ENCODE results near the gene SUSD2. TPM values are rescaled to one million over a fixed set of nuclear protein-coding genes. Genes with fewer than 3 reads are reported as not detected.
"Not testable (repeated sequence)": the region's sequence is repeated elsewhere in the genome, so short reads cannot be mapped to it uniquely, and the experiment has no call there.

Gene SUSD2, protein sequence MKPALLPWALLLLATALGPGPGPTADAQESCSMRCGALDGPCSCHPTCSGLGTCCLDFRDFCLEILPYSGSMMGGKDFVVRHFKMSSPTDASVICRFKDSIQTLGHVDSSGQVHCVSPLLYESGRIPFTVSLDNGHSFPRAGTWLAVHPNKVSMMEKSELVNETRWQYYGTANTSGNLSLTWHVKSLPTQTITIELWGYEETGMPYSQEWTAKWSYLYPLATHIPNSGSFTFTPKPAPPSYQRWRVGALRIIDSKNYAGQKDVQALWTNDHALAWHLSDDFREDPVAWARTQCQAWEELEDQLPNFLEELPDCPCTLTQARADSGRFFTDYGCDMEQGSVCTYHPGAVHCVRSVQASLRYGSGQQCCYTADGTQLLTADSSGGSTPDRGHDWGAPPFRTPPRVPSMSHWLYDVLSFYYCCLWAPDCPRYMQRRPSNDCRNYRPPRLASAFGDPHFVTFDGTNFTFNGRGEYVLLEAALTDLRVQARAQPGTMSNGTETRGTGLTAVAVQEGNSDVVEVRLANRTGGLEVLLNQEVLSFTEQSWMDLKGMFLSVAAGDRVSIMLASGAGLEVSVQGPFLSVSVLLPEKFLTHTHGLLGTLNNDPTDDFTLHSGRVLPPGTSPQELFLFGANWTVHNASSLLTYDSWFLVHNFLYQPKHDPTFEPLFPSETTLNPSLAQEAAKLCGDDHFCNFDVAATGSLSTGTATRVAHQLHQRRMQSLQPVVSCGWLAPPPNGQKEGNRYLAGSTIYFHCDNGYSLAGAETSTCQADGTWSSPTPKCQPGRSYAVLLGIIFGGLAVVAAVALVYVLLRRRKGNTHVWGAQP
- 0.42 TPM for polyA plus RNA-seq (2012; ENCODE audit: insufficient read depth, insufficient read length)

DNA sequence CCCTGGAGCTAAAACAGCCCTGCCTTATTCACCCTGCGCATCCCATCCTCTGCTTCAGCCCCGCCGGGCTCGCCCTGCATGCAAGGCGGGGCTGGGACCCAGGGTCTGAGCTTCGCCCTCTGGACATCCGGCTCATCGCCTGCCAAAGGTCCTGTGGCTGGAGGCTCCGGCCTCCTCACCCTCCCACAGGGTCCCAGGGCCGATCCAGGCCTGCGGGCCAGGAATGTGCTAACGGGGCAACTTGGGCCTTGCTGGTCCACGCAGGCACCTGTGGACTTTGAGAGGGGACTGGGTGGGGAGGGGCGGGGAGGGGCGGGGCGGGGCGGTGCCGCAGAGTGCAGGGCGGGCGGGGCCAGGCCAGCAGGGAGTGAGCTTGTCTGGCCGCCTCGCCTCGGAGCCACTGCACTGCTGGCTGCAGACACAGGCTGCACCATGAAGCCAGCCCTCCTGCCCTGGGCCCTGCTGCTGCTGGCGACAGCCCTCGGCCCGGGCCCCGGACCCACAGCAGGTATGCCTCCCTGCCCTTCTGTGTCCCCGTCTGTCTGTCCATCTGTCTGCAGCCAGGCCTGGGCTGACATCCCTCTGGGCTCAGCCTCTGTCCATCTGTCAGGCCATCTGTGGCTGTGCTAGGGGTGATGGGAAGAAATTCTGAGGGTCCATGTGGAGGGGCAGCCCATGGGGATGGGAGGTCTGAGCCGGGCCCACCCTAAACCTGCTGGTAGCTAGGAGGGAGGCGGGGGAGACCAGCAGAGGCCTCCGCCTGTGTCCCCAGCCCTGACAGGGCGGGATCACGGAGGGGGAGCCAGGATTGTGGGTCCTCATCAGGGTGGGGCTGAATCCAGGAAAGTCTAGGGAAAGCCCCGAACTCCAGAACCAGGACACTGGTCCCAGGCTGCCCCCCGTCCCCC lies at the start of gene SUSD2:
TSS of gene SUSD2 (plus strand) at position 400 of the 908 bp plus-strand sequence. CDS start at position 433, 33 bp downstream.
- H3K4me3 ChIP-seq (ENCODE audit: low read length), result no peak within 1 kb of the TSS
- no peak for DNase-seq (ENCODE audit: low read depth, low spot score)

DNA sequence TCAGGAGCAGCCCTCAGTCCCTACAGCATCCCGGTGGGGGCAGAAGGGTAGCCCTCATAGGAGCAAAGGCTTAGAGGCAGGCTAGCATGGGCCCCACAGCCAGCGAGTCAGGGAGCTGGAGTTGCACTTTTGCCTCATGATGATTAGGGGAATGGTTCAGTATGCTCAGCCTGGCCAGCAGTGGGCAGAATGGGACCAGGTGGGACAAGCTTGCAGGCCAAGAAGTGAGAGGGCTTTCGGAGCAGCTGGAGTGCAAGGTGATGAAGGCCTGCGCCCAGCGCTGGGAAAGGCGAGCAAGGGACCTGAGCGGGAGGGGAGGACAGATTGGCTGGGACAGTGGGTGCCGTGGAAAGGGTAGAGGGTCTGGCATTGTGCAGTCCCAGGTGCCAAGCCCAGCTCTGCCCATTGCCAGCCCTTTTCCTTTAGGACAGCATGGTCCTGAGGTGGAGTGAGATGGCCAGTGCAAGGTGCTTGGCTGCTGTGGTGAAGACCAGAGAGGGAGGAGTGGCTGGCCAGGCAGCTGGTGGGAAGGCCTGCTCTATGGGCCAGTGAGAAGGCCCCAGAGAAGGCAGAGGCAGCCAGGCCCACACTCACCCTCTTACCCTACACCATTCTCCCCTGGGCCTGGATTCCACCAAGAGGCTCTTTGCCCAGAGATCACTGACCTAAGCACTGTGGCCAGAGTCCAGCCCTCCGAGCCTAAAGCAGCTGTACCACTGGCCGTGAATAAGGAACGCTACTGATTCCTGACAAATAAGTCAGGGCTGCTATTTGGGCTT lies 47.9 kb upstream of the SUSD2 start:
- H3K4me3 ChIP-seq (ENCODE audit: low read length), result no peak overlapping the region
- no peak for DNase-seq (ENCODE audit: low read depth, low spot score)

DNA sequence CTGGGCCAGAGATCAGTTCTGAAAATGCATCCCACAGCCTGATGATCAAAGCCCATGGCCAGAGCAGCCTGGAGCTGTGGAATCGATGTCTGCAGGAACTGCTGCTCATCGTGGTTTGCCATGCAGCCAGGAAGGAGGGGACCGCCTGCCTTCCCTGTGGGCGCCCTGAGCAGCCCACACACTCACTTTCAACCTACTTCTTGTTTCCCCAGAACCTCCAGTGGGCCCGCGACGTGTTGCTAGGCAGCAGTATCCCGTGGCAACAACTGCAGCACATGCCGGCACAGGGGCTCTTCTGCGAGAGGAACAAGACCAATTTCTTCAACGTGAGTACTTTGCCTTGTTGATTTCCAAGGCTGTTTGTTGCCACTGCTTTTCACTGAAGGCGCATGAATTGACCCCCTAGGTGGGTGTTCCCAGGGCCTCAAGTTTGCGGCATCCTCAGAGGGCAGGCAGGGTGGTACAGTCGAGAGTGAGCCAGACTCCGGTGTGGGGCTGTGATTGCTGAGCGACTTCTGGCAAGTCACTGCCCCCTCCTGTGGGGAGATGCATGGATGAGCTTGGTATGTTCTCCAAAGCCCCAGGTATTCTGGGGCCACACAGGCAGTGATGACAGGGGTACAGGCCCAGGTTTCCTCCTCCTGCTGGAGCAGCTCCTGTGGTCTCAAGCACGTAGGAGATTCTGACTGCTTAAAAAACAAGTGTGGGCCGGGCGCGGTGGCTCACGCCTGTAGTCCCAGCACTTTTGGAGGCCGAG lies 47.0 kb upstream of the SUSD2 start:
- DNase-seq (ENCODE audit: low read depth, low spot score), result peak; percentile 58
- H3K4me3 ChIP-seq (ENCODE audit: low read length), result no peak overlapping the region

DNA sequence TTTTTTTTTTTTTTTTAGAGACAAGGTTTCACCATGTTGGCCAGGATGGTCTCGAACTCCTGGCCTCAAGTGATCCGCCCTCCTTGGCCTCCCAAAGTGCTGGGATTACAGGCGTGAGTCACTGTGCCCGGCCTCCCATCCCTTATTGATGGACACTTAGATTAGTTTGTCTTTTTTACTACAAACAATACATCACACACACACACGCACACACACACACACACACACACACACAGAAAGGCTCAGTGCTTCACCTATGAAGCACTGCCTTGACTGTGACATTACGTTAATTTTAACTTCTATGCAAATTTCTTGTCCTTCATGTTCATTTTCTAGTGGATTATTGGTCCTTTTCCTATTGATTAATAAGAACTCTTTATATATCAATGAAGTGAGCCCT lies 44.8 kb upstream of the SUSD2 start:
- not testable (repeated sequence) for DNase-seq (ENCODE audit: low read depth, low spot score); H3K4me3 ChIP-seq (ENCODE audit: low read length)

DNA sequence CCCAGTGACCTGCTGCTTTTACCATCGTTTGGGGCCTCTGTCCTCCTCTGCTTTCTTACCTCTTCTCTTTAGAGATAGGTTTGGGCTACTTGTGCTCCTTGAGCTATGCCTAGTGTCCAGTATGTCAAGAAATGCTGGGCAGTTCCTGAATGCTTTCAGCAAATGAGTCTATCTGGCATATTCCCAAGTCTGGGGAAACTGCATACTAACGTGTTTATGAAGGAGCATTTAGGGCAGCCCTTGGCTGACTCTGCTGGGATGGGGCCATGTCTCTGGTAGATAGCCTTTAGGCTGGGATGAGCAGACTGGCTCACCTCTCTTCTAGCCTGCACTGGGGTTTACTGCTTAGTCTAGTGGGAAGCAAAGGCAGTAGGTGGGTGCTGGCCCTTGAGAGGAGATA lies 43.7 kb upstream of the SUSD2 start:
- no peak overlapping the region for H3K4me3 ChIP-seq (ENCODE audit: low read length)
- DNase-seq (ENCODE audit: low read depth, low spot score), result no peak

DNA sequence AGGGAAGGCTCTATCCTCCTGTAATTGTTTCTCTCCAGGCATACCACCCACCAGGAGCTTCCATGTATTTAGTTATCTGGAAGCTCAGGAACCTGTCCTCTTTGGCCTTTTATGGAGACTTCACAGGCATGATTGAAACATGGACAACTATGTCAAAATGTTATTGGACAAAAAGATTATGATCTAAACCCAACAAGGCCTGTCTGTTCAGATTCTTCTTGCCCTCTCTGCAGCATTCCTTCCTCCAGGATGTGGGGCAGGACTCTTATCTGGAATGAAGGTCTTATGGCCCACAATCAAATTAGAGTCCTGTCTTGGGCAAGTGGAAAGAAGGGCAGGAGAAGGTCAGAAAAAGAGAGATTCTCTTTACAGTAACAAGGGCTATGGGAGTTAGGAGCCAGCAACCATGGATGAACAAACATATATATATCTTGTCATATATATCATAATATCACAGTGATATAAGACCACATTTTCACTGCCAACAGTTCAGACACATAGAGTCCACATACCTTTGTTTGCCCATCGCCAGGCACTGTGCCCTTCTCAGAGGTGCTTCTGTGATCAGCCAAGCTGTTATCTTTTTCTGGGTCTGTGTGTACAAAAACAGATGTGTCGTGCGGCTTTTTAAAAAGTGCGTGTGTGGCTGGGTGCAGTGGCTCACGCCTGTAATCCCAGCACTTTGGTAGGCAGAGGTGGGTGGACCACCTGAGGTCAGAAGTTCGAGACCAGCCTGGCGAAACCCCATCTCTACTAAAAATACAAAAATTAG lies 42.5 kb upstream of the SUSD2 start:
- no peak for DNase-seq (ENCODE audit: low read depth, low spot score)

DNA sequence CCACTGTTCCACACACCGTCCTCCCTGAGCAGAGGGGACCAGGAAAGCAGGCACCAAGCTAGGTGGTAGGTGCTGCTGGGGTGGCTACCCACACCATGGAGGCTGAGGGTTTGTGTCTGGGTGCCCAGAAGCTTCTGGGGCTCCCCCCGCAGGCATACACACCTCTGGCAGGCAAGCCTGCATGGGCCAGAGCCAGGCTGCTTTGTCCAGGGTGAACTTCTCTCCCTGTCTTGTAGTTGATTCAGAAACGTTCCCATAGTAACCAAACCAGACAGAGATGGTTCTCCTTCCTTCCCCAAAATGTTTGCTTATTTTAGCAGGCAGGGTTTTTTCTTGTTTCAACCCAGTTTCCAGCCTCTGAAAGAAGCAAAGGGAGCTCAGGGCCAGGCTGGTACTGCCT lies 40.9 kb upstream of the SUSD2 start:
- H3K4me3 ChIP-seq (ENCODE audit: low read length), result no peak overlapping the region
- no peak for DNase-seq (ENCODE audit: low read depth, low spot score)

More for the DNA sequence above, 42.5 kb upstream of the SUSD2 start:
- no peak overlapping the region for H3K4me3 ChIP-seq (ENCODE audit: low read length)

DNA sequence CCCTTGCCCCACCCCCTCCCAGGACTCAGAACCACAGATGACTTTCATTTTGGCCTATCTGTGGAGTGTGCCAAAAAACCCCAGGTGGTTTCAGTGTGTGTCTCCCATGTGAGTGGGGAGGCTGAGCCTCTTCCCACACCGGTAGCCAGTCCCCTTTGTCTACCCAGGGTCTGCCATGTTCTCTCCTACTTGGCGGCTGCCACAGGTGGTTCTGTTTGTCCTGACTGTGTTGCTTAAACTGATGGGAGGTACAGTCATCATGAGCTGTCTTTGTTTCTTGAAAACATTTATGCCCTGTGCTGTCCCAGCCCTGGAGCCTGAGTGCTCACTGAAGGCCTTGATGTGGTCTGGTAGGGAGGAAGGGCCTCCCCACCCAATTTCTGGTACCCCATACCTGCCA lies 39.7 kb upstream of the SUSD2 start:
- no peak overlapping the region for H3K4me3 ChIP-seq (ENCODE audit: low read length)
- no peak for DNase-seq (ENCODE audit: low read depth, low spot score)

DNA sequence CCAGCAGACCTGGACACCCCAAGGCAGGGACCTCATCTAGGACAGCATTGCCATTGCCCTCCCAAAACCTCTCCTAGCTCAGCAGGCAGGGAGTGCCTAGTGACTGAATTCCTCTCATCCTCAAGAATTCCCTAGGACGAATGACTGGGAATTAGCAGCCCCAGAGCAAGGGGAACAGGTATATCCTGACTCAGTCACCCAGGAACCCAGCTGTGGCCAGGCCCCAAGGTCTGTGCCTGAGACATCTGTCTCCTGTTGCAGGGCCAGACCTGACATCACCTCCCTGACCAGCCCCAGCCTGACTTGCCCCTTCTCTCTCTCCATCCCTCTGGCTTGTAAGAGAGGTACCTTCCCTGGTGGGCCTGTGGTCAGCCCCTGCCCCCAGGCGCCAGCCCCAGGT lies 39.0 kb upstream of the SUSD2 start:
- no peak for DNase-seq (ENCODE audit: low read depth, low spot score)
- no peak overlapping the region for H3K4me3 ChIP-seq (ENCODE audit: low read length)

DNA sequence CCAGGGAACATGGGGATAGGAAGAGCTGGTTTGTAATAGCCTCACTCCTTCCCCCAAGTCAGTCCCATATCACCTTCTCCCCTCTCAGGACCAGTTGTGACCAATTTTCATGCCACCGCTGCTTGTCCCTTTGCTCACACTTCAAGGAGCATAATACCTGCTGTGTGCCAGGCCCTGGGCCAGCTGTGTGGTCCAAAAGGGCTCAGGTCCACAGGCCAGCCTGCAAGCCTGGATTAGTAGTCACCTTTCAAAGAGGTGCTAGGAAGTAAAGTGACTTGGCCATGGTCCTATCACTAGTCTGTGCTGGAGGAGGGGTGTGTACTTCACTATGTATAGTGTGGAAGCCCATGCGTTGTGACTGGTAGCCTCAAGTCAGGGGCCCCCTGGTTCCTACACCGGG lies 38.5 kb upstream of the SUSD2 start:
- no peak for DNase-seq (ENCODE audit: low read depth, low spot score)
- H3K4me3 ChIP-seq (ENCODE audit: low read length), result no peak overlapping the region

DNA sequence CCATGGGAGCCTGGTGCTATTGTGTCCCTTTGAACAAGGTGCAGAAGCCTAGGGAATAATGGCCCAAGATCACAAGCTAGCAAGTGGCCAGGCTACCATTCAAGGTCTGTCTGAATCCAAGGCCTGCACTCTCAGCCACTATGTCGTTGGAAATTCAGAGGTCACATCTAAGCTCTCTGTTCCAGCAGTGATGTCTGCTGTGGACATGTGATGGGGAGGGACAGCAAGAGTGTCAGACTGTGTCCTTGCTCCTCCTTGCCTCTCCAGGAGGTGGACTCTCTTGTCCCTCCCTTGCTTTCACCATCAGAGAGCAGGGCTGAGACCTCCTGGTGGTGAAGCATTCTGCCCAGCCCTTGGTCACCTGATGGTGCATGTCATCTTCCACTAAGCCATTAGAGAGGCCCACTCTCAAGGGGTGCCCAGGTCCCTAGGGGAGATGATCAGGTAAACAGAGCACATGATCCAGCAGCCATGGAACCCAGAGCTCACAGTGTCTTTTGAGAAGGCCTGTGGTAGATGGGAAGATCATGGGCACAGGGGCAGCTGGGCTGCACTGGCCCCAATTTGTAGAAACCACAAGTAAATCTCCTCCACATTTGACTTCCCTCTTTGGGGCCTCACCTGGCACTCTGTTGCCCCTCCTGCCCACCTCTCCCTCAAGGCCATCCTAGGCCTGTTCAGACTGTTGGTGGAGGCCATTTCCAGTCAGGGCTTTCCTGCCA lies 37.1 kb upstream of the SUSD2 start:
- no peak for DNase-seq (ENCODE audit: low read depth, low spot score)
- H3K4me3 ChIP-seq (ENCODE audit: low read length), result no peak overlapping the region

DNA sequence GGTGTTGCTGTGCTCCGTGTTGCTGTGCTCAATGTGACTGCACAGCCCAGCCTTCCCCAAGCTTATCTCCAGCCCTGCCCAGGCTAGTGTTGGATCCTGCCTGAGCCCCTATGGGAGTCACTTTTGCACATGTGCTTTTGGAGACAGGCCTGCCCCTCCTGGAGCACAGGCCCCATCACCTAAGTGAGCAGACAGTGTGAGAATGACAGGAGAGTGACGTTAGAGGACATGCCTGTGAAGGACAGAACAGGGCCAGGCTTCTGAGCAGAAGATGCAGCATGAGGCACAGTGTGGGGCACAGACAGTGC lies 36.6 kb upstream of the SUSD2 start:
- no peak for DNase-seq (ENCODE audit: low read depth, low spot score)
- H3K4me3 ChIP-seq (ENCODE audit: low read length), result no peak overlapping the region

DNA sequence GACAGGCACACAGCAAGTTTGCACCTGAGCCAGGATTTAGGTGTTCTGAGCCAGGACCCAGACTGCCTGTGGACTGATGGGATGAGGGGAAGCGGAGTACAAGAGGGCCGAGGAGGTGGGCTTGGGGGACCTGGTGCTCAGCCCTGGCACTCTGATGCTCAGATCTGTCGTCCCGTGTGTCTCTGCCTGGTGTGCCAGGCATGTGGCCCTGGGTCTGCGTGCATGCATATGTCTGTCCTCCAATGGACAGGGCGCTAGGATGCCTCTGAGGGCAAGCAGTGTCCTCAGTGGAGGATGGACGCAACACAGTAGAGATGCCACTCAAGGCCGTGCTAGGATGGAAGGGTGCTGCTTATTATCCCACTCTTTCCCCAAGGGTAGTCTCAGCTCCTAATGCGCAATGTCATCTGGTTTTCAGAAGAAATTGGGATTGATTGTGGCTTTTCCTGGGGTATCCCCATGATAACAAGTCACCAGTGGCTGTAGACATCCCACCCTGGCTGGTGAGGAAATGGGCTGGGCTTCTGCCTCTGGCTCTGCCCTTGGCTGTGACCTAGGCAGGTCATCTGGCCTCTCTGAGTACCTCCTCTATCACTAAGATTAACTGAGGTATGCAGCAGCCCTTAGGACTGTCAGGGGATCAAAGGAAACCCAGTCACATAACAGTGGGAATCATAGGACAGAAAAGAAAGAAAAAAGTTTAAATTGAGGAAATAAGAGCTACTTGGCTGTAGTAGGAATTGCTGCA lies 35.7 kb upstream of the SUSD2 start:
- no peak for DNase-seq (ENCODE audit: low read depth, low spot score)
- H3K4me3 ChIP-seq (ENCODE audit: low read length), result peak overlapping the region; percentile 23

DNA sequence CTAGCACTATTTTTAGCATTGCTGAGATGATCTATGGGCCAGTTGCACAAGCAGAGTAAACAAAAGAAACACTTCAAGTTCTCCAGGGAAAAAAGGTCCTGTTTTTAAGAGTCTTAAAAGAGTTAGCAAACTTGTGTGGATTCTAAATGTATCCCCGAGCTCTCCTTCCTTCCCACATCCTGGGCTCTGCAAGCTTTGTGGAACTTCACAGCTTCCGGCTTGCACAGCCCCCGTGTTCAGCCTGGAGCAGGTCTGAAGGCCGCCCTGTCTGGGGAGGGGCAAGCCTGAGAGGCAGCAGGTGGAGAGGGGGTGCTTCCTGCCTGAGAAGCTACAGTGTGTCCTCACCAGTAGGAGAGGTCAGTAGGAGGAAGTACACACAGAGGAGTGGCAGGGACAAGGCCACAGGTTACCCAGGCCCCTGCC lies 35.1 kb upstream of the SUSD2 start:
- peak; percentile 78 for DNase-seq (ENCODE audit: low read depth, low spot score)

DNA sequence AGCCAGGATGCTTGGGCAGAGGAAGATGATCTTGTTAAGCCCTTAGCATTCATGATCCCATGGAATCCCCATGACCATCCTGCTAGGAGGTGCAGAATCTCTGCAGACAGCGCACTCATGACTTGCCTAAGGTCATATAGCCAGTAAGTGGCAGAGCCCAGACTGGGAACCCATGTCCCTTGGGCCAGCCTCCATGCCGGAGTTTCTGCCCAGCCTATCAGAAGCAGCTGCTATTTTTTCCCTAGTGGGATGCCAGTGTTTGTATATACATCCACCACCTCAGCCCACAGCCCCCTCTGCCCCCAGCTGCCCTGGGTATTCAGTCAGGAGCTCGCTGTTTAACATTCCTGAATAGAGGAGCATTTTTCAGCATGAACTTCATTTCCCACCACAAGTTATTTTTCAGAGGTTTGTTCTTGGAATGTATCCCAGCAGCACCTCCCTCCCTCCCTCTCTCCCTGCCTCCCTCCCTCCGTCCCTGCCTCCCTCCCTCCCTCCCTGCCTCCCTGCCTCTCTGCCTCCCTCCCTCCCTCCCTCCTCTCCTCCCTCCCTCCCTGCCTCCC lies 34.4 kb upstream of the SUSD2 start:
- DNase-seq (ENCODE audit: low read depth, low spot score), result no peak
- H3K4me3 ChIP-seq (ENCODE audit: low read length), result no peak overlapping the region

More for the DNA sequence above, 35.1 kb upstream of the SUSD2 start:
- peak overlapping the region; percentile 23 for H3K4me3 ChIP-seq (ENCODE audit: low read length)

DNA sequence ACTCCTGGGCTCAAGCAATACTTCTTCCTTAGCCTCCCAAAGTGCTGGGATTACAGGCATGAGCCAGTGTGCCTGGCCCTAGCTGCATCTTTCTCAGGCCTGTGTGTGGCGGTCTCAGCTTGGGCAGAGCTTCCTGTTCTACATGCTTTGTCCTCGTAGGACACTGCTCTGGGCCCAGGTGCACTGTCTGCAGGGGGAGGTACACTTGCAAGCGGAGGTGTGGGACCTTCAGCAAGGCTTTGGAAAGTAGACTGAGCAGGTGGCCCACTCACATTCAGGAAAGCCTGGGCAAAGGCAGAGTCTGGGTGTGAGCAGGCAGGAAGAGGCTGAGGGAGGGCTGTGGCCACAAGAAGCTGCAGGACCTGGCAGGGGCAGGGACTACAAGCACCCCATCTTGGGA lies 33.6 kb upstream of the SUSD2 start:
- H3K4me3 ChIP-seq (ENCODE audit: low read length), result no peak overlapping the region
- DNase-seq (ENCODE audit: low read depth, low spot score), result no peak
